Mucosa of rectum (tissue), 2 donors: ENCODE measurements around the gene STOML3.

Experiments
- H3K27ac ChIP-seq, 2 donors: one replicate each; pipeline ENCODE4 v1.7.0; 2013; ENCODE audit warnings: inconsistent platforms in 2 of 2, low read depth in 2 of 2, low read length in 2 of 2
- H3K27me3 ChIP-seq, 2 donors: one replicate each; pipeline ENCODE4 v1.7.0; 2013; ENCODE audit warnings: low read length in 2 of 2; ENCODE audit not compliant: control insufficient read depth in 2 of 2, insufficient read depth in 2 of 2
- H3K36me3 ChIP-seq, 2 donors: one replicate each; pipeline ENCODE4 v1.7.0; 2013; ENCODE audit warnings: low read length in 2 of 2; ENCODE audit not compliant: control insufficient read depth in 2 of 2, insufficient read depth in 2 of 2
- H3K4me1 ChIP-seq, 2 donors: one replicate each; pipeline ENCODE4 v1.7.0; 2013; ENCODE audit warnings: low read length in 2 of 2, mild to moderate bottlenecking in 1 of 2; ENCODE audit not compliant: control insufficient read depth in 2 of 2, insufficient read depth in 2 of 2
- H3K4me3 ChIP-seq, 2 donors: one replicate each; pipeline ENCODE4 v1.7.0; 2013; ENCODE audit warnings: low read length in 2 of 2
- H3K9ac ChIP-seq, 2 donors: one replicate each; pipeline ENCODE4 v1.7.0; 2013; ENCODE audit warnings: low read length in 2 of 2, low read depth in 1 of 2, mild to moderate bottlenecking in 1 of 2
- H3K9me3 ChIP-seq, 2 donors: one replicate each; pipeline ENCODE4 v1.7.0; 2013; ENCODE audit warnings: low read length in 2 of 2; ENCODE audit not compliant: control insufficient read depth in 2 of 2
- donor health status: healthy.
- donor health status: Normal muscosa, but diverticular disease.

Gene STOML3

GRCh38 chr13:38998739-38999138, 8.1 kb upstream of the STOML3 start:
- Histone ChIP-seq H3K27ac (no peak overlapping the region), H3K4me3 (no peak overlapping the region)

GRCh38 chr13:38993381-38993780, 2.8 kb upstream of the STOML3 start:
- Histone ChIP-seq H3K27ac (no peak overlapping the region), H3K4me3 (no peak overlapping the region), H3K36me3 (no peaks in the 10 kb centered on the region), H3K9ac (no peak overlapping the region), H3K27me3 (no peaks in the 10 kb centered on the region), H3K4me1 (no peaks in the 10 kb centered on the region), H3K9me3 (no peaks in the 10 kb centered on the region)

More at GRCh38 chr13:38998739-38999138, 8.1 kb upstream of the STOML3 start:
- H3K36me3 ChIP-seq, result no peaks in the 10 kb centered on the region
- peaks cover 0 to 3% of the 10 kb centered on the region in 2 donors for H3K9me3 ChIP-seq
- no peaks in the 10 kb centered on the region for H3K27me3 ChIP-seq
- H3K4me1 ChIP-seq, result no peaks in the 10 kb centered on the region
- H3K9ac ChIP-seq, result no peak overlapping the region

- Histone ChIP-seq H3K27ac (no peak overlapping the region), H3K9ac (no peak overlapping the region), H3K36me3 (no peaks in the 10 kb centered on the region), H3K9me3 (peaks cover 2 to 3% of the 10 kb centered on the region in 2 donors), H3K4me1 (no peaks in the 10 kb centered on the region), H3K4me3 (no peak overlapping the region), H3K27me3 (no peaks in the 10 kb centered on the region)
Measured at GRCh38 chr13:38981096-38981495, 9.5 kb downstream of the STOML3 start.

- no peaks in the 10 kb centered on the region for H3K36me3 ChIP-seq
- H3K27ac ChIP-seq, result no peak overlapping the region
- H3K4me3 ChIP-seq, result no peak overlapping the region
Measured at GRCh38 chr13:38980750-38981078, 9.9 kb downstream of the STOML3 start.

GRCh38 chr13:38979891-38980749, 10.5 kb downstream of the STOML3 start:
- Histone ChIP-seq H3K9me3 (peaks cover 2 to 3% of the 10 kb centered on the region in 2 donors), H3K4me1 (no peaks in the 10 kb centered on the region), H3K27me3 (no peaks in the 10 kb centered on the region), H3K9ac (no peak overlapping the region), H3K4me3 (no peak overlapping the region), H3K36me3 (no peaks in the 10 kb centered on the region), H3K27ac (no peak overlapping the region)

More at GRCh38 chr13:38980750-38981078, 9.9 kb downstream of the STOML3 start:
- no peaks in the 10 kb centered on the region for H3K4me1 ChIP-seq
- no peaks in the 10 kb centered on the region for H3K27me3 ChIP-seq
- no peak overlapping the region for H3K9ac ChIP-seq
- H3K9me3 ChIP-seq, result peaks cover 2 to 3% of the 10 kb centered on the region in 2 donors

- Histone ChIP-seq H3K9ac (no peak overlapping the region), H3K4me1 (no peaks in the 10 kb centered on the region), H3K4me3 (no peak overlapping the region), H3K27me3 (no peaks in the 10 kb centered on the region), H3K9me3 (no peaks in the 10 kb centered on the region), H3K36me3 (no peaks in the 10 kb centered on the region), H3K27ac (no peak overlapping the region)
Measured at GRCh38 chr13:38970380-38971051, 20.1 kb downstream of the STOML3 start.

- H3K9me3 ChIP-seq, result no peaks in the 10 kb centered on the region
- H3K27me3 ChIP-seq, result no peaks in the 10 kb centered on the region
Measured at GRCh38 chr13:38969187-38969586, 21.4 kb downstream of the STOML3 start.

GRCh38 chr13:38967446-38967845, 23.2 kb downstream of the STOML3 start:
- Histone ChIP-seq H3K36me3 (no peaks in the 10 kb centered on the region), H3K9me3 (no peaks in the 10 kb centered on the region), H3K27me3 (no peaks in the 10 kb centered on the region), H3K9ac (no peak overlapping the region), H3K4me3 (no peak overlapping the region), H3K27ac (no peak overlapping the region), H3K4me1 (no peaks in the 10 kb centered on the region)

More at GRCh38 chr13:38969187-38969586, 21.4 kb downstream of the STOML3 start:
- no peaks in the 10 kb centered on the region for H3K36me3 ChIP-seq
- no peak overlapping the region for H3K4me3 ChIP-seq
- H3K27ac ChIP-seq, result no peak overlapping the region
- no peaks in the 10 kb centered on the region for H3K4me1 ChIP-seq
- no peak overlapping the region for H3K9ac ChIP-seq

GRCh38 chr13:38965281-38965680, 25.4 kb downstream of the STOML3 start:
- Histone ChIP-seq H3K4me1 (no peaks in the 10 kb centered on the region), H3K9ac (no peak overlapping the region), H3K36me3 (no peaks in the 10 kb centered on the region), H3K27me3 (no peaks in the 10 kb centered on the region), H3K9me3 (no peaks in the 10 kb centered on the region), H3K4me3 (no peak overlapping the region), H3K27ac (no peak overlapping the region)

- H3K9ac ChIP-seq, result no peak overlapping the region
- H3K4me1 ChIP-seq, result no peaks in the 10 kb centered on the region
- H3K9me3 ChIP-seq, result no peaks in the 10 kb centered on the region
- no peaks in the 10 kb centered on the region for H3K27me3 ChIP-seq
- no peaks in the 10 kb centered on the region for H3K36me3 ChIP-seq
- H3K4me3 ChIP-seq, result no peak overlapping the region
- H3K27ac ChIP-seq, result no peak overlapping the region
Measured at GRCh38 chr13:38960175-38960574, 30.5 kb downstream of the STOML3 start.
